Neural crest cell (in vitro differentiated cells): ENCODE data around the gene GOLPH3. TPM values are rescaled to one million over a fixed set of nuclear protein-coding genes. Genes with fewer than 3 reads are reported as not detected.

ENCODE experiments used
- DNase-seq: peaks from one replicate; pipeline ENCODE4 v3.0.0; 2021; ENCODE audit warnings: low read depth, mixed read lengths, low spot score
- H3K27ac Mint-ChIP-seq: one replicate; pipeline ENCODE4 v1.8.0; 2021; ENCODE audit warnings: mild to moderate bottlenecking, mixed read lengths; ENCODE audit not compliant: unreplicated experiment
- H3K27me3 Mint-ChIP-seq: 2 replicates; pipeline ENCODE4 v1.8.0; 2021; ENCODE audit warnings: low read depth, mild to moderate bottlenecking, mixed read lengths
- H3K36me3 Mint-ChIP-seq: 2 replicates; pipeline ENCODE4 v1.8.0; 2021; ENCODE audit warnings: low read depth, mild to moderate bottlenecking, mixed read lengths
- H3K4me1 Mint-ChIP-seq: 2 replicates; pipeline ENCODE4 v1.8.0; 2021; ENCODE audit warnings: mixed read lengths
- H3K4me3 Mint-ChIP-seq: one replicate; pipeline ENCODE4 v1.8.0; 2021; ENCODE audit warnings: mild to moderate bottlenecking, mixed read lengths
- H3K9me3 Mint-ChIP-seq: 2 replicates; pipeline ENCODE4 v1.8.0; 2021; ENCODE audit warnings: mixed read lengths
- total RNA-seq: library from RNA; stranded (reverse); gene quantifications from 2 replicates; pipeline ENCODE4 v1.2.1, GENCODE V29; 2021
- TF ChIP-seq, protein P1 (sequence below): fragments of 200-600 bp; sonication (generic); conservative IDR thresholded peaks from 2 replicates; pipeline ENCODE4 v1.5.0; 2021; ENCODE audit warnings: antibody characterized with exemption, mild to moderate bottlenecking

GOLPH3 gene
- total RNA-seq, 1 donor from 2014 or later = 61.7 TPM

DNA sequence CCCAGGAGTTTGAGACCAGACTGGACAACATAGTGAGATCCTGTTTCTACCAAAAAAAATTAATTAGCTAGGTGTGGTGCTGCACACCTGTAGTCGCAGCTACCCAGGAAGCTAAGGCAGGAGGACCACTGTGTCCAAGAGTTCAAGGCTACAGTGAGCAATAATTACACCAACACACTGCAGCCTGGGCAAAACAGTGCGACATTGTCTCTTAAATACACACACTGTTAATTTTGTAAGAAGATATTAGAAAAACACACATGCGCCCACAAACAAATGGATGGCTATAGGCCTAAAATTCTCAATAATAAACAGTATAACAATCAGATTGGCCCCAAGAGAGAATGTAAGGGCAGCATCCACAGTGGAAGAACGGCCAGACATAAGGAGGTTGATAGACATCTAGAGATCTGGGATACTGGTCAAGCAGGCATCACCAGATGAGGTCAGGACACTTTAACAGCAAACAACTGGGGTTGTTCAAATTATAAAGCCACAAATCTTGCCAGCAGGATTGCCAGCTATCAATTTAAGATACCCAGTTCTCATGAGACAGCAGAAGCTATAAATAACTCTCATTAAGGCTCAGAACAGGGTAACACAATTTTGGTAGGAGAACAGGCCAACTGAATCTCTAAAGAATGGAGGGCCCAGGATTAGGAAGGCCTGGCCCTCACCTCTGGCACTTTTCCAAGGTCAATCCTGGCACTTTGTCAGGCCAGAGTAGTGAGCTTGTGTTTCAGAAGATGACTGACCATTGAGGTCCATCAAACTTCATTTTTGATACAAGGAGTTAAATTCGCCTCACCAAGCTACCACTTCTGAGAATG lies 29.5 kb downstream of the GOLPH3 start:
- Mint-ChIP-seq H3K4me1 (peaks cover 6% of the 10 kb centered on the region), H3K9me3 (peaks cover 3% of the 10 kb centered on the region), H3K27me3 (no peaks in the 10 kb centered on the region), H3K36me3 (peaks cover 20% of the 10 kb centered on the region), H3K27ac (no peak overlapping the region), H3K4me3 (no peak overlapping the region)
- DNase-seq = no peak
- TF ChIP-seq, protein P1, sequence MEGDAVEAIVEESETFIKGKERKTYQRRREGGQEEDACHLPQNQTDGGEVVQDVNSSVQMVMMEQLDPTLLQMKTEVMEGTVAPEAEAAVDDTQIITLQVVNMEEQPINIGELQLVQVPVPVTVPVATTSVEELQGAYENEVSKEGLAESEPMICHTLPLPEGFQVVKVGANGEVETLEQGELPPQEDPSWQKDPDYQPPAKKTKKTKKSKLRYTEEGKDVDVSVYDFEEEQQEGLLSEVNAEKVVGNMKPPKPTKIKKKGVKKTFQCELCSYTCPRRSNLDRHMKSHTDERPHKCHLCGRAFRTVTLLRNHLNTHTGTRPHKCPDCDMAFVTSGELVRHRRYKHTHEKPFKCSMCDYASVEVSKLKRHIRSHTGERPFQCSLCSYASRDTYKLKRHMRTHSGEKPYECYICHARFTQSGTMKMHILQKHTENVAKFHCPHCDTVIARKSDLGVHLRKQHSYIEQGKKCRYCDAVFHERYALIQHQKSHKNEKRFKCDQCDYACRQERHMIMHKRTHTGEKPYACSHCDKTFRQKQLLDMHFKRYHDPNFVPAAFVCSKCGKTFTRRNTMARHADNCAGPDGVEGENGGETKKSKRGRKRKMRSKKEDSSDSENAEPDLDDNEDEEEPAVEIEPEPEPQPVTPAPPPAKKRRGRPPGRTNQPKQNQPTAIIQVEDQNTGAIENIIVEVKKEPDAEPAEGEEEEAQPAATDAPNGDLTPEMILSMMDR = no peak

DNA sequence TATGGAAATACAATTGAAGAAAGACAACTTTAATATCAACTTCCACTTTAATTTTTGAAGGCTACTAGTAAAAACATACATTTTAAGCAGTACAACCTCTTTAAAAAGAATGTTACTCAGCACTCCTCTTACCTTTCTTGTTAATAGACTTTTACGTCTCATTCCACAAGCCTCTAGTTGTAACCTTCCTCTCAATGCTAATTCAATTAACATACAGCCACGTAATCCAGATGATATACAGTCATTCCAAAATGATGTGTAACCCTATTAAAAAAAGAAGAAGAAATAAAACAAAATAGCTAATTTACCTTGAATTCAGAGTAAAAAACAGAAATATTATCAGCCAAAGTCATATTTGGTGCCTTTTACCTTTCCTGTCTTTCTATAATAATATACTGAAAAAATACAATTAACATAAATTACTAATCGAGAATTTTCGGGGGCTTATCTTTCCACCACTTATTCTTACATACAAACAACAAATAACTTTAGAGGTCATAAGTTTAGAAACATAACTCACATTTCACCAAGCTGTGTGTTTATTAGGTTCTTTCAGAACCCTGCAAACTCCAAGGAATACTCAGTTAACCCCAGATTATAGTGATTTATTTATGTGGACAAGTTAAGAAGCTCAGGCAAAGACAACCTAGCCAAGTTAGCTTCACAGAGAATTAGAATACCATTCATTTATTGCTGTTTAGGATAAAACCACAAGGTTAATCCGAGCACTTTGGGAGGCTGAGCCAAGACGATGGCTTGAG lies 30.3 kb downstream of the GOLPH3 start:
- Mint-ChIP-seq H3K36me3 (peaks cover 17% of the 10 kb centered on the region), H3K9me3 (peaks cover 3% of the 10 kb centered on the region), H3K27ac (no peak overlapping the region), H3K4me3 (no peak overlapping the region), H3K4me1 (peaks cover 9% of the 10 kb centered on the region), H3K27me3 (no peaks in the 10 kb centered on the region)
- DNase-seq = no peak
- TF ChIP-seq, protein P1 = no peak

DNA sequence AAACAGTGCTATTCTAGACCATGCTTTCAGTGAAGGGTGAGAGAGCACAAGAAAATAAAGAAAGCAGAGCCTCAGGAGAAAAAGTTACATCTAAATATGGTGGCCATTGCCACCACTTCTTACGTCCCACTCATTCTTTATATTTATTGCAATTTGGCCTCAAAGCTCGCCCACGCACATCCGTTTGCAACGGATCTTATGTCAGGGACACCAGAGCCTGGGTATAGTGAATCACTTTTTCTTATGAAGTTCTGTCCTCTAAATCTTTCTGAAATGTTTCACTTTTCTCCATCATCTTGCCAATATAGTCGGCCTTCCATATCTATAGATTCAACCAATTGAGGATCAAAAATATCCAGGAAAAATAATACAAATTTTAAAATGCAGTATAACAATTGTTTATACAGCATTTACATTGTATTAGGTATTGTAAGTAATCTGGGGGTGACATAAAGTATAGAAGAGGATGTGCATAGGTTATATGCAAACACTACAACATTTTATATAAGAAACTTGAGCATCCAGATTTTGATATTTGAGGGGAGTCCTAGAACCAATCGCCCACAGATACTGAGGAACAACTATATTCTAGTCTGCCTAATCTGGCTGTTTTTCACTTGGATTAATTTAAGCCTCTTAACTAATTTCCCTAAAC lies 35.2 kb downstream of the GOLPH3 start:
- no peak overlapping the region for H3K4me3 Mint-ChIP-seq
- H3K4me1 Mint-ChIP-seq = peaks cover 6% of the 10 kb centered on the region
- DNase-seq = no peak
- no peak overlapping the region for H3K27ac Mint-ChIP-seq
- peaks cover 21% of the 10 kb centered on the region for H3K36me3 Mint-ChIP-seq
- no peaks in the 10 kb centered on the region for H3K27me3 Mint-ChIP-seq
- TF ChIP-seq, protein P1 = no peak
- no peaks in the 10 kb centered on the region for H3K9me3 Mint-ChIP-seq

DNA sequence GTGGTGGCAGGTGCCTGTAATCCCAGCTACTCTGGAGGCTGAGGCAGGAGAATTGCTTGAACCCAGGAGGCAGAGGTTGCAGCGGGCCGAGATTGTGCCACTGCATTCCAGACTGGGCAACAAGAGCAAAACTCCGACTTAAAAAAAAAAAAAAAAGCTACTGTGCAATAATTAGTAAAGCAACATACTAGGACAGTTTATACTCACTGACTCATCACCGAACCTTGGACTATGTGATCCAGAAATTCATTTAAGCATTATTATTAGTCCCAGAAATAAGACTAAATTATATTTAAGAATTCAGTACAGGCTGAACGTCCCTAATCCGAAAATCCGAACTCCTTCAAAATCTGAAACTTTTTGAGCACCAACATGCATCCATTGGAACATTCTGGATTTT lies 37.8 kb downstream of the GOLPH3 start:
- peaks cover 17% of the 10 kb centered on the region for H3K36me3 Mint-ChIP-seq
- H3K27me3 Mint-ChIP-seq = no peaks in the 10 kb centered on the region

DNA sequence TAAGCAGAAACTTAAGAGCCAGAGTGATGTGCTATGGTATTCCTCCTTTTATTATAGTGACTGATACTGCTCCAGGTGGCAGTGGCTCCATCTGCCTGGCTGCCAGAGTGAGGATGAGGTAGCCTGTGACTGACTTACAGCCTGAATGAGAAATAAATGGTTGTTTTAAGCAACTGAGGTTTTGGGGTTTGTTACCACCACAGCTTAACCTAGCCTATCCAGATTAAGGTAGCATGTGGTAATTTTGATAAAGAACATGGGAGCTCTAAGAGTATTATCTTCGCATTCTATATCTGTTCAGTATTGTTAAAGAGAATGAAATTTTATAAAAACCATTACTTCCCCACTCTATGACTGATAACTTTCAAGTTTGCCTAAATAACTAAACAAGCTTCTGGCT lies 39.0 kb downstream of the GOLPH3 start:
- Mint-ChIP-seq H3K27me3 (no peaks in the 10 kb centered on the region), H3K27ac (no peak overlapping the region), H3K4me1 (peaks cover 6% of the 10 kb centered on the region), H3K4me3 (no peak overlapping the region), H3K36me3 (peaks cover 18% of the 10 kb centered on the region), H3K9me3 (no peaks in the 10 kb centered on the region)
- TF ChIP-seq, protein P1 = no peak
- DNase-seq = no peak

More for the DNA sequence above, 37.8 kb downstream of the GOLPH3 start:
- no peak for DNase-seq
- Mint-ChIP-seq H3K4me1 (peaks cover 6% of the 10 kb centered on the region), H3K9me3 (no peaks in the 10 kb centered on the region), H3K4me3 (no peak overlapping the region), H3K27ac (no peak overlapping the region)
- TF ChIP-seq, protein P1 = no peak
